OCI-M1 (cell line): ENCODE data around the gene ELP4.
"Not testable (repeated sequence)": the region's sequence is repeated elsewhere in the genome, so short reads cannot be mapped to it uniquely, and the experiment has no call there.

Experiments
- DNase-seq: peaks from one replicate; lab custom pipeline; 2025; lab: John Stamatoyannopoulos, UW

The ELP4 gene

GRCh38 chr11:31646216-31646615 lies 136.6 kb downstream of the ELP4 start:
- no peak for DNase-seq

- DNase-seq: no peak
These were observed 139.8 kb downstream of the ELP4 start for GRCh38 chr11:31649129-31649966.

- DNase-seq: no peak
These were observed 141.6 kb downstream of the ELP4 start for GRCh38 chr11:31651208-31651607.

- no peak for DNase-seq
These were observed 142.3 kb downstream of the ELP4 start for GRCh38 chr11:31651822-31652221.

- DNase-seq: no peak
These were observed 143.0 kb downstream of the ELP4 start for GRCh38 chr11:31652528-31652927.

- no peak for DNase-seq
These were observed 145.9 kb downstream of the ELP4 start for GRCh38 chr11:31655483-31655882.

- DNase-seq: no peak
These were observed 146.5 kb downstream of the ELP4 start for GRCh38 chr11:31656051-31656450.

GRCh38 chr11:31657091-31657490 lies 147.5 kb downstream of the ELP4 start:
- no peak for DNase-seq

- DNase-seq: no peak
These were observed 154.6 kb downstream of the ELP4 start for GRCh38 chr11:31664129-31664528.

- DNase-seq: no peak
These were observed 155.4 kb downstream of the ELP4 start for GRCh38 chr11:31664954-31665353.

- no peak for DNase-seq
These were observed 162.1 kb downstream of the ELP4 start for GRCh38 chr11:31671681-31672080.

GRCh38 chr11:31673108-31673507 lies 163.5 kb downstream of the ELP4 start:
- DNase-seq: not testable (repeated sequence)

- DNase-seq: no peak
These were observed 166.9 kb downstream of the ELP4 start for GRCh38 chr11:31676280-31676982.

- DNase-seq: no peak
These were observed 171.2 kb downstream of the ELP4 start for GRCh38 chr11:31680770-31681169.

GRCh38 chr11:31687256-31687655 lies 177.7 kb downstream of the ELP4 start:
- DNase-seq: no peak

- no peak for DNase-seq
These were observed 178.3 kb downstream of the ELP4 start for GRCh38 chr11:31687861-31688260.

GRCh38 chr11:31689559-31689958 lies 180.0 kb downstream of the ELP4 start:
- DNase-seq: no peak

- no peak for DNase-seq
These were observed 180.5 kb downstream of the ELP4 start for GRCh38 chr11:31690041-31690440.

GRCh38 chr11:31690516-31690915 lies 180.9 kb downstream of the ELP4 start:
- no peak for DNase-seq

- no peak for DNase-seq
These were observed 182.9 kb downstream of the ELP4 start for GRCh38 chr11:31692466-31692865.

GRCh38 chr11:31697049-31697448 lies 187.5 kb downstream of the ELP4 start:
- DNase-seq: not testable (repeated sequence)

- DNase-seq: no peak
These were observed 189.5 kb downstream of the ELP4 start for GRCh38 chr11:31699066-31699465.

- no peak for DNase-seq
These were observed 193.4 kb downstream of the ELP4 start for GRCh38 chr11:31702966-31703365.
